ENCODE data around the gene PRKG1.

GRCh38 chr10:51233337-51234100 is 159.2 kb downstream of the PRKG1 start:
- TF ChIP-seq CTCF (conservative IDR thresholded peaks at IDR 0.05; ENCODE audit: low read depth, low read length) (no peak), EZH2phosphoT487 (IDR thresholded peaks at IDR 0.05; ENCODE audit: borderline replicate concordance, low read length) (no peak)
